GM18511 (cell line): ENCODE results near the gene THUMPD1.
"Not testable (repeated sequence)": the region's sequence is repeated elsewhere in the genome, so short reads cannot be mapped to it uniquely, and the experiment has no call there.

Experiments used
- ATAC-seq: cut with Tn5 transposase; IDR thresholded peaks from one replicate; pipeline ENCODE4 v1.9.1; 2021; ENCODE audit warnings: mild to moderate bottlenecking, moderate library complexity; ENCODE audit not compliant: unreplicated experiment

Gene THUMPD1, protein sequence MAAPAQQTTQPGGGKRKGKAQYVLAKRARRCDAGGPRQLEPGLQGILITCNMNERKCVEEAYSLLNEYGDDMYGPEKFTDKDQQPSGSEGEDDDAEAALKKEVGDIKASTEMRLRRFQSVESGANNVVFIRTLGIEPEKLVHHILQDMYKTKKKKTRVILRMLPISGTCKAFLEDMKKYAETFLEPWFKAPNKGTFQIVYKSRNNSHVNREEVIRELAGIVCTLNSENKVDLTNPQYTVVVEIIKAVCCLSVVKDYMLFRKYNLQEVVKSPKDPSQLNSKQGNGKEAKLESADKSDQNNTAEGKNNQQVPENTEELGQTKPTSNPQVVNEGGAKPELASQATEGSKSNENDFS

DNA sequence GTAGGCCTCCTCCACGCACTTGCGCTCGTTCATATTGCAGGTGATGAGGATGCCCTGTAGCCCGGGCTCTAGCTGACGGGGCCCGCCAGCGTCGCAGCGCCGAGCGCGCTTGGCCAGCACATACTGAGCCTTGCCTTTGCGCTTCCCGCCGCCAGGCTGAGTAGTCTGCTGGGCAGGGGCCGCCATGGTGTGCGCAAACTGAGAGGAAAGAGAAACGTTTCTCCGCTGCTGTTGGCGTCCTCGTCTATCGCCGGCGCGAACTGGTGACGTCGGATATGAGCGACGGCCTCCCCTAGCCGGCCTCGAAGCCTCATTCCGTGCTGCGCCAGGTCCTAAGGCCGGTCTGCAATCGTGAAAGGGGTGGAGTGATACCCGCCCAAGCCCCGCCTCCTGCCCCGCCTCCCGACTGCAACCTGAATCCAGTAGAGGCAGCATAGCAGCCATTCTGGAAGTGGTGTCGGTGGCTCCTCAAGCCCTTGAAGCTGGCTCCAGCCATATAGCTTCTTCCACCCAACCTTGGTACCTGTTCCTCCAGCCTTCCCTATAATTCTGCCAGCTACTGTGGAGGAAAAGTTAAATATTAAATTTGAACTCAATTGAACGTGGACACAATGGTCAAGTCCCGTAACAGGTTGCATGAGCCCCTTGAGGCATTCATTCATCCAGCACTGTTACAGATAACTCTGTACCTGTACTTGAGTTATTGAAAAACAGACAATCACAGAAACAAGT, at the start of gene THUMPD1:
Gene THUMPD1, minus strand, starts transcription at position 265 of the 732 bp plus-strand sequence. Its CDS starts 79 bp downstream, at position 186.
- ATAC-seq: peak; percentile 87

- no peak for ATAC-seq
Observed at GRCh38 chr16:20789130-20789529, 47.5 kb upstream of the THUMPD1 start.

DNA sequence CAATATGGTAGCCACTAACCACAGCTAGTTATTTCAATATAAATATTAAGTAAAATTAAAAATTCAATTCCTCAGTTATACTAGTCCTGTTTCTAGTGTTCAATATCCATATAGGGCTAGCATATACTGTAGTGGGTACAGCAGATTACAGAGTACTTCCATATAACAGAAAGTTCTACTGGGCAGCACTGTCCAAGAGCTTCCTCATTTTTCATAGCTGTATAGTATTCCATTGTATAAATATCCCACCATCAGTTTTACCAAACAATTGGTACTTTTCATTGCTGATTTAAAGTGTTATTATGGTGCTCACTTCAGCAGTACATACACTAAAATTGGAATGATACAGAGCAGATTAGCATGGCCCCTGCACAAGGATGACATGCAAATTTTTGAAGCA, 42.6 kb upstream of the THUMPD1 start:
- no peak for ATAC-seq

DNA sequence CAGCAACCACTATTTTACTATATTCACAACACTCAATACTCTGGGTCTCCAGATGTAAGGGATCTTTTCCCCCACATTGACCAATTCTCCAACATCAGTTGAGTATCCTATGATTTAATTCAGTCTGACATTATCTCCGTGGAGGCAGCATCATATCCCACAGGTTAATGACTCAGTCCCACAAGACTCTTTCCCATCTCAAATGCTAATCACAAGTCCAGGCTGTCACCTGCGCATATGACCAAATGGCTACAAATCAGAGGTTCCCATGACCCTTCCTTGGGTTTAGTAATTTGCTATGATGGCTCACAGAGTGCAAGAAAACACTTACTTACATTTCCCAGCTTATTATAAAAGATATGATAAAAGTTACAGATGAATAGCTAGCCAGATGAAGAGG, 40.9 kb upstream of the THUMPD1 start:
- ATAC-seq: no peak

- no peak for ATAC-seq
Observed at GRCh38 chr16:20781697-20782096, 40.1 kb upstream of the THUMPD1 start.

GRCh38 chr16:20774703-20775362, 33.2 kb upstream of the THUMPD1 start:
- ATAC-seq: no peak

GRCh38 chr16:20773679-20774078, 32.1 kb upstream of the THUMPD1 start:
- no peak for ATAC-seq

DNA sequence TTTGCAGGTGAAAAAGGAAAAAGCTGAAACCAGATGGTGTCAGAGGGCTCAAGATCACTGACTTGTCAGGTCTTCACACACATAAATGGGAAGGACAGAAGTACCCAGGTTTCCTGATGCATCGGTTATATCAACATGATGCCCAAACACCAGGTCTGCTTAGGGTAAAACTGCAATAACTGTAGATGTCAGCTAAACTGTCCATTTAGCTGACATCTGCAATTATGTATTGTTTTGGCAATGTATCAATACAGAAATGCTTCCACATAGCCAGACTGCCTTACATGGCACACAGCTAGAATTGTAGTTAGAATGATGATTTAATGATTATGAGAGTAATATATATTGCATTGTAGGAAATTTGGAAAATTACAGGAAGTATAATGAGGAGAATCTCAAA, 27.2 kb upstream of the THUMPD1 start:
- no peak for ATAC-seq

- ATAC-seq: no peak
Observed at GRCh38 chr16:20768121-20768520, 26.5 kb upstream of the THUMPD1 start.

DNA sequence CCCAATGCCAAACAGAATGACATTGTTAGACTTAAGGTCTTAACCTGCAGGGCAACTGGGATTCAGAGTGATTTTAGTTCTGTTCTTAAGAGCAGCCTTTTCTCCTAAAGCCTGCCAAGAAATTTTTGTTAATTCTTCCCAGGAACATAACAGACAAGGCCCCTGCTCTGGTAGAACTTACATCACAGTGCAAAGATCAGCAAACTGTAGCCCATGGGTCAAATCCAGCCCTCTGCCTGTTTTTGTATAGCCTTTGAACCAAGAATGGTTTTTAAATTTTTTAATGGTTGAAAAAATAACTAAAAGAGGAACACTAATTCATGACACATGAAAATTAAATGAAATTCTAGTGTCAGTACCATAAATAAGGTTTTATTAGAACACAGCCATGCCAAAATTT, 26.0 kb upstream of the THUMPD1 start:
- no peak for ATAC-seq

DNA sequence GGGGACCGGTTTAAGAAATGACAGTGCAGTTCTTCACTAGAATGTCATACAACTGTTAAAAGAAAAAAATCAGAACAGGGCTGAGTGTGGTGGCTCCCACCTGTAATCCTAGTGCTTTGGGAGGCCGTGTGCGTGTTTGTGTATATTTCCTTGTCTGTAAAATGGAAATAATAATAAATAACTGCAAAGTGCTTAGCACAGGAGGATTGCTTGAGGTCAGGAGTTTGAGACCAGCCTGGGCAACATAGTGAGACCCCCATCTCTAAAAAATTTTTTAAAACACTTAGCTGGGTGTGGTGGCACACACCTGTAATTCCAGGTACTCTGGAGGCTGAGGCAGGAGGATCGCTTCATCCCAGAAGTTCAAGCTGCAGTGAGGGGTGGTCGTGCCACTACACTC, 24.7 kb upstream of the THUMPD1 start:
- ATAC-seq: no peak

GRCh38 chr16:20765732-20766131, 24.1 kb upstream of the THUMPD1 start:
- ATAC-seq: no peak

DNA sequence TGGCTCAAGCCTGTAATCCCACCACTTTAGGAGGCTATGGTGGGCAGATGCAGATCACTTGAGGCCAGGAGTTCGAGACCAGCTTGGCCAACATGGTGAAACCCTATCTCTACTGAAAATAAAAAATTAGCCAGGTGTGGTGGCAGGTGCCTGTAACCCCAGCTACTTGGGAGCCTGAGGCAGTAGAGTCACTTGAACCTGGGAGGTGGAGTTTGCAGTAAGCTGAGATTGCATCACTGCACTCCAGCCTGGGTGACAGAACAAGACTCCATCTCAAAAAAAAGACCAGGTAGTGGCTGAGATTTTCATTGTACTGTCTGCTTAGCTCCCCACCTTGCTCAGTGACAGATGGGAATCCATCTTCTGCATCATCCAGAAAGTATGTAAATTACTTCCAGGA, 22.8 kb upstream of the THUMPD1 start:
- ATAC-seq: not testable (repeated sequence)

DNA sequence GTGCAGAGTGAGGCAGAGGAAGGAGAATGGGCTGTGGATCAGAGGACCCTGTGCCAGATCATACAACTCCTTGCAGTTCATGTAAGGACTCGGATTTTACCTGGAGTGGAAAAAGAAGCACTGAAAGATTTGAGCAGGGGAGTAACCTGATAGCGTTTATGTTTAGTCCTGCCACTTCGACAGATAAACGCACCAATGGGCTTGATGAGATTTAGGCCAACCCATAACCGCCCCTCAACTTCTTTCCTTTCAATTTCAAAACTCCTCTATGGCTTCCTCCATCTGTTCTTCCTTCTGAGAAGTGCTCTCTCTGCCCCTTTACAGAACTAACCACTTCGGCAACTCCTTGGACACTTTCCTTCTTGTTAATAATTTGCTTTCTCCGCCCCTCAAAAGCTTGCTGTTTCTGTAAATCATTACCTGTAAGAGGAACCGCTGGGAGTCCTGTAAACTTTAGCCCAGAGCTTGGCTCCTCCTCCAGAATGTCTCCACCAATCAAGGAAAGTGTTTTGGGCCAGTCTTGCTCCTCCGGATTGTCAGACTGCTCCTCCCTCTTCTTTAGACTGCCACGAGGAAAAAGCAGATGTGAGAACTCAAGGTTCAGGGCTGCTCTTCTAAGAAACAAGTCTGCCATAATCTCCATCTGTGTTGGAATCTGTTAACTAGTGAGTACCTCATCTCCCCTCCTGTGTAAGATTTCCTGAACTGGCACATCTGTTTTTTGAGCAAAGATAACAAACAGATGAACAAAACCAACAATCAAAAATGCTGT, 22.0 kb upstream of the THUMPD1 start, which contains the start of gene ACSM3:
Gene ACSM3, plus strand, starts transcription at position 554 of the 772 bp plus-strand sequence. CDS start 6,021 bp downstream, outside the sequence.
- peak; percentile 99 for ATAC-seq

DNA sequence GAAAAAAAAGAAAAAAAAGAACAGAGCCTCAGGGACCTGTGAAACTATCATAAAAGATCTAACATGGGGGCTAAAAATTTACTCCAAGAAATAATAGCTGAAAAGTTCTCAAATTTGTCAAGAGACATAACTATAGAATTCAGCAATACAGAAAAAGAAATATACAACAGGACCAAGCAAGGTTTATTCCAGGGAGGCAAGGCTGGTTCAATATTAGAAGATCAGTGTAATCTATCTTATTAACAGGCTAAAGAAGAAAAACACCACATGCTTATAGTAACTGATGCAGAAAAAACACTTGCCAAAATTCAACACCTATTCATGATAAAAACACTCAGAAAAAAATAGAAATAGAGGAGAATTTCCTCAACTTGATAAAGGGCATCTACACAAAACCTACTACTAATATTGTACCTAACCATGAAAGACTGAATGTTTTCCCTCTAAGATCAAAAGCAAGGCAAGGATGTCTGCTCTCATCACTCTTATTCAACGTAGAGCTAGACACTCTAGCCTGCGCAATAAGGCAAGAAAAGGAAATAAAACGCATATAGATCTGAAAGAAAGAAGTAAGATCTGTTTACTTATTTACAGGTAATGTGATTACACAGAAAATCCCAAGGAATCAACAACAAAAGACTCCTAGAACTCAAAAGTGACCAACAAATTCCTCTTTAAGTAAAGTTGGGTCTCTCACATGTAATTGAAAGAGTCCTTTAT, 20.9 kb upstream of the THUMPD1 start:
- no peak for ATAC-seq

DNA sequence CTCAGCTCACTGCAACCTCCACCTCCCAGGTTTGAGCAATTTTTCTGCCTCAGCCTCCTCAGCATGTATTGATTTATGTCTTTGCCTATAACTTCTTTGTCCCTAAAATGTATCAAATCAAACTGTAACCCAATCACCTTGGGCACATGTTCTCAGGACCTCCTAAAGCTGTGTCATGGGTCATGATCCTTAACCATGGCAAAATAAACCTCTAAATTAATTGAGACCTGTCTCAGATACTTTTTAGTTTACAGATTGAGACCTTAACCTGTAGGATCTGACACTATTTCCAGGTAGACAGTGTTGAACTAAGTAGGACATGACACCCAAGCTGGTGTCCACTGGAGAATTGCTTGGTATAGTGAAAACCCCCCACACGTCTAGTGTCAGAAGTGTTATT, 19.6 kb upstream of the THUMPD1 start:
- no peak for ATAC-seq

GRCh38 chr16:20760346-20760745, 18.7 kb upstream of the THUMPD1 start:
- ATAC-seq: no peak

GRCh38 chr16:20755799-20756198, 14.2 kb upstream of the THUMPD1 start:
- not testable (repeated sequence) for ATAC-seq

- ATAC-seq: no peak
Observed at GRCh38 chr16:20755238-20755637, 13.6 kb upstream of the THUMPD1 start.

- no peak for ATAC-seq
Observed at GRCh38 chr16:20753727-20754126, 12.1 kb upstream of the THUMPD1 start.
